NCI-H128 (cell line): ENCODE results near the gene GALNT18.

Source experiments
- DNase-seq: peaks from one replicate; lab custom pipeline; 2025; ENCODE audit not compliant: unreplicated experiment; lab: John Stamatoyannopoulos, UW

The GALNT18 gene

GRCh38 chr11:11624926-11625325 is 3.1 kb upstream of the GALNT18 start:
- no peak for DNase-seq

- DNase-seq, result no peak
Measured at GRCh38 chr11:11624204-11624603, 2.4 kb upstream of the GALNT18 start.

GRCh38 chr11:11622772-11623171 is 967 bp upstream of the GALNT18 start:
- no peak for DNase-seq

GRCh38 chr11:11622340-11622706 is 518 bp upstream of the GALNT18 start:
- DNase-seq, result no peak

GRCh38 chr11:11620921-11621572 is 758 bp downstream of the GALNT18 start:
- no peak for DNase-seq

GRCh38 chr11:11620173-11620920 is 1.5 kb downstream of the GALNT18 start:
- DNase-seq, result no peak

DNA sequence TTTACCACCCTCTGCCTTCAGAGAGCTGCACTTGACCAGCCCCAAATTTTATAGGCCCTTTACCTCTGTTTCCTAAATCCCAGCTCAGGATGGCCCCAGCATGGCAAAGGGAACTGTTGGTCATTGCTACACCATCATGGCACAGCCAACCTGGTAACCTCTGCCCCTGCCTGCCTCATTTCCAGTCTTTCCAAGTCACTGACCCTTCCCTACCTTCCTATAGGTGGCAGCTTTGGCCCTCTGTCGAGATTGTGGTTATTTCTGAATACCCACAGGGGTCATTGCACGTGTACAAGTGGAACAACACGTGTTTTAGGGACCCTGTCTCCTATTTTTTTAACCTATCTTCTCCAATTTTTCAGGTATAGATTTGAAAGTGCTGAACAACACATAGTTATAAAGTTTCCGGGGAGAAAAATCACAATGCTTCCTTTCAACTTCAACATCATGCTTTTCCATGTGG is 2.8 kb downstream of the GALNT18 start:
- DNase-seq, result no peak

DNA sequence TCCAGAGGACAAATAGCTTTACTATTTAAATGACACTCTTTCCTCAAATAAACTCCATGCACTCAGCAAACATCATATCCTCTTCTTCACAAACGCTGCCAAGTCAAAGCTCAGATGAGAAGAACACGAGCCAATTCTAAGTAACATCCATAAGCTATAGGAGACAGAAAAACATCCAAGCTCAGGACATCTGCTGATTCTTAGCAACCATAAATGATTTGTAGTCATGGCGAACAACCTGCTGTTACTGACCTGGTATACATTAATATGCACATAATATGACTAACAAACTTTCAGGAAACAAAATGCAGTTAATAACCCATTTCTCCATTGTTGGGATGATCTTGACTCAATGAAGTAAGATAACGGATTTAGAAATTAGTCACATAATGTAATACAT is 6.7 kb downstream of the GALNT18 start:
- DNase-seq, result no peak

DNA sequence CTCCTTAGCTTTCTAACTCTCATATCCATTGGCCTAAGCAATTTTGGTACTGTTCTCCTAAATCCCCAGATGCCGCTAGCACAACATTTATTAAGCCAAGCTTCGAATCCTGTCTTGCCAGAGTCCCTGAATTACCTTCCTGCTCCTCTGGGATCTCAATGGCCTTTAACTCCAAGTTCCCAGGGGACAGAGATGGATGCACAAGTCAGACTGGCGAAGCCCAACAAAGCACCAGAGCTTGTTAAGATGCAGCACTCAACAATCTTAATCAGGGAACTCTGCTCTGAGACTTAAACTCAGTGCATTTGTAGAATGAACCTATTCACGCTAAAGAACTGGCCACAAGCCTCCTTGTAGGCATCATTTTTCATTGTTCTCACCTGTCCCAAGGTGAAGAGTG is 9.4 kb downstream of the GALNT18 start:
- DNase-seq, result no peak

GRCh38 chr11:11611381-11611780 is 10.4 kb downstream of the GALNT18 start:
- DNase-seq, result no peak

- DNase-seq, result no peak
Measured at GRCh38 chr11:11608783-11609232, 13.0 kb downstream of the GALNT18 start.

DNA sequence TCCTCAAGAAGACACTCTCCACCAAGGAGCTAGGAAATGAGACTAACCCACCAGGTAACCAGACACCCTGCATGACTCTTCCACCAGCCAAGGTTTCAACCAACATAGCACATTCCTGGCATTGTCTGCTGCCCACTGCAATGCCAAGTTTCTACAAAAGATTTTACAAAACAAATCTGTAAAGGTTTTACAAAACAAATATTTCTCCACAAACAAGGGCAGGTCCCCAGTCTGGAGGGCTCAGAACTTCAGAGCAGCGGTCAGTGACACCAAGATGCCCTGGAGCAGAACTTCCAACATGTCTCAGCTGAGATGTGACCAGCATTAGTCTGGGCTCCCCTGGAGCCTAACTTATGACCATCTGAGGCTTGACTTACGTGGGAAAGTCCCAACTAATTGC is 14.0 kb downstream of the GALNT18 start:
- DNase-seq, result no peak

DNA sequence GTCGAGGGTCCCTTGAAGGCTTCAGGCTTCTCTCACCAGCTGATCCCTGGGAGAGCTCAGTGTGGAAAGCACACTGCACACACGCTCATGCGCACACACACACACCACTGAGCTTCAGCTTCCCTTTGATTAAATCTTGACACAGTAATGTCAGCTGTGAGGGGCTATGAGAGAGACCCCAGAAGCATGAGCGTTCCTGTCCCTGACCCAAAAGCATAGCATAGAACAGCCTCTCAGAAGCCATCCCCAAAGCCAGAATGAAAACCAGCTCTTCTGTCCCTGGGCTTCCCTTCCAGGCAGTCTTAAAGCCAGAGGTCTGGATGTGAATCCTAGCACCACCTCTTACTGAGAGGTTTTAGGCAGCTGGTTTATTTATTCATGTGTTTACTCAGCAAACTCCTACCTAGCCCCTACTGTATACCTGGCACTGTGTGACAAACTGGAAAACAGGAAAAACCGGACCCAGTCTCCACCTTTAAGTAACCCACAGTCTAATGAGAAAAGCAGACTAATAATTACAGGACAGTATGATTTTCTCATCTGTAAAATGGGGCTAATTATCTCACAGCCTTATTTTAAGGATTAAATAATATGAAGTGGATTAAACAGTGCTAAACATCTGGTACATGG is 15.9 kb downstream of the GALNT18 start:
- DNase-seq, result no peak

GRCh38 chr11:11605181-11605580 is 16.6 kb downstream of the GALNT18 start:
- no peak for DNase-seq

DNA sequence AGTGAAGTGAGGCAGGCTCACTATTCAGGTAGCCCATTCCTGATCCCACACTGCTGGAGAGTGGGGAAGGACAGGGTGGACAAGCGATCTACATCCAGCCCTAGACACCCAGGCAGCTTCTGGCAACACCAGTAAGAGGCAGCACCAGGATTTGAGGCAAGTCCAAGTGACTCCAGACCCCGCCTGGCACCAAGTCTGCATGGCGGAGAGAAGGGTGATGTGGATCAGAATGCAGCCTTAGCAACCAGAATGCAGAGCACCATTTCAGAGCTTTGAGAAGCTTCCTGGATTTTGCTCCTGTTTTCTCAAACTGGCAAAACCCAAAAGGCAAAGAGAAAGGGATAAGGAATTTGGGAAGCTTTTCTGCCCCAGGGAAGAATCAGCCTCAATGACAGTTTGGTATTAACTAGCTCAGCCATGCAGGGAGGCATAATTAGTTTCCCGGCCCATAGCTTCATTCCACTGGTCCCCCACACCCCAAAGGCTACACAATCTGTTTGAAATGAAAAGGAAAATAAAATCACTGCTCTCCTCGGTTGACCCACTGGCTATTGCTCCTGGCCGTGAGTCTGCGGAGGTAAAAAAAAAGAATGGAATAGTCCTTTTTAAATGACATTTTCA is 17.3 kb downstream of the GALNT18 start:
- DNase-seq, result no peak

DNA sequence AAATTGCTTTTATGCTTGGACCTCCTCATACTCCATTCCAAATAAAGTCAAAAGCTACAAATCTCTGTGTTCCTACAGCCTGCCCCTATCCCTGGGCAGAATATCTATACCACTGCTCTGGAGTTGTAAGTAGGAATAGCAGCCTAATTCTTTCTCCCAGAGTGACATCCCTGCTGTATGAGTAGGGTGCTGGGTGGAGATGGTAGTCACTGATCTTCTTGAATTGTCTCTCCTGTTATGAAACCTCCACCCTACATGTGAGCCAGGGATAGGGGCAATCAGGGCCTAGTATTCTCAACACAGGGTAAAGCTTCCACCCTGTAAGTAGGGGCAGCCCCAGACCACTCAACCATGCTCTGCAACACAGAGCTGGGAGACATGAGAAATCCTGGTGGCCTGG is 19.8 kb downstream of the GALNT18 start:
- DNase-seq, result no peak

DNA sequence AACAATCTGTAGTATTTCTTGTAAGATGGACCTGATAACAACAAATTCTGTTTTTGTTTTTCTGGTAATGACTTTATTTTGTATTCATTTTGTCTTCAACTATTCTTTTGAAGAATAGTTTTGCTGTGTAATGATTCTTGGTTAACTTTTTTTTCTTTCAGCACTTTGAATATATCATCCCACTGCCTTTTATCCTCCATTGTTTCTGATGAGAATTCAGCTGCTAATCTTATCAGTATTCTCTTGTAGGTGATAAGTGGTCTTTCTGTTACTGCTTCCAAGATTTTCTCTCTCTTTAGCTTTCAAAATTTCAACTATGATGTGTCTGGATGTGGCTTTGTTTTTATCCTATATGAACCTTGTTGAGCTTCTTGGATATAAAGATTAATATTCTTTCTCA is 21.5 kb downstream of the GALNT18 start:
- DNase-seq, result no peak

- no peak for DNase-seq
Measured at GRCh38 chr11:11598243-11598642, 23.6 kb downstream of the GALNT18 start.

DNA sequence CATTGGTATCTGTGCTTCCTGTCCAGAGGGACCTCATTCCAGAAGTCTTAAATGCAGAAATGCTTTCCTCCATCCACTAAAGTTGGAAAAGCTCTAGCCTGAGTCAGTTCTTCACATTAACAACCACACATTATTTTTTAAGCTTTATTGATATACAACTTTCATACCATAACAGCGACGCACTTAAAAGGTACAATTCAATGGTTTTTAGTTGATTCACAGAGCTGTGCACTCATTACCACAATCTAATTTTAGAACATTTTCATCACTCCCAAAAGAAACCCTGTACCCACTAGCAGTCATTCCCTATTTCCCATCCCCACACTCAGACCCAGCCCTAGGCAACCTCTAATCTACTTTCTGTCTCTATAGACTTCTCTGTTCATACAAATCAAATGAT is 27.6 kb downstream of the GALNT18 start:
- DNase-seq, result no peak

- no peak for DNase-seq
Measured at GRCh38 chr11:11592146-11592684, 29.6 kb downstream of the GALNT18 start.

- DNase-seq, result no peak
Measured at GRCh38 chr11:11589437-11589836, 32.4 kb downstream of the GALNT18 start.
